Measurements from ENCODE around the gene C12orf54.
"Not testable (repeated sequence)": the region's sequence is repeated elsewhere in the genome, so short reads cannot be mapped to it uniquely, and the experiment has no call there.

The C12orf54 gene

DNA sequence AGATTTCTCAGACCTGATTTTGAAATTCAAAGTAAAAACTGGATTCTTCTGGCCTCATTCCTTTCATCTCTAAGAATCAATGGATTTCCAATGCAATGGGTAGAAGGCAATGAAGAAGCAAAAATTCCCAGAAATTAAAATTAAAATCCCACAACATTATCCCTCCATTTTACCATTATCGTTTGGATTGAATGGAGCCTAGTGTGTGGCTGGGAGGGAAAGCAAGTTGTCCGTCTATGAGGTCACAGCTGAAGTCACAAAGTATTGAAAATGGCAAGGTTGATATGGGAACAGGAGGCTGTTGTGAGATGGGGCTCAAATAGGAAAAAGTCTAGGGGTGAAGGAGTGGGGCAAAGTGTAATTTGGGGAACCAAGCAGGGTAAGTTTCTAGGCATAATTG, at the start of gene C12orf54:
TSS of gene C12orf54 (plus strand) at position 301 of the 400 bp plus-strand sequence. CDS start 799 bp downstream, outside the sequence.
- no peak for DNase-seq

DNA sequence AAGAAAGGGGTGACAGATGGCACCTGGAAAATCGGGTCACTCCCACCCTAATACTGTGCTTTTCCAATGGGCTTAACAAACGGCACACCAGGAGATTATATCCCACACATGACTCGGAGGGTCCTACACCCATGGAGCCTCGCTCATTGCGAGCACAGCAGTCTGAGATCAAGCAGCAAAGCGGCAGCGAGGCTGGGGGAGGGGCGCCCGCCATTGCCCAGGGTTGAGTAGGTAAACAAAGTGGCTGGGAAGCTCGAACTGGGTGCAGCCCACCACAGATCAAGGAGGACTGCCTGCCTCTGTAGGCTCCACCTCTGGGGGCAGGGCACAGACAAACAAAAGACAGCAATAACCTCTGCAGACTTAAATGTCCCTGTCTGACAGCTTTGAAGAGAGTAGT, 48.3 kb upstream of the C12orf54 start:
- not testable (repeated sequence) for DNase-seq

DNA sequence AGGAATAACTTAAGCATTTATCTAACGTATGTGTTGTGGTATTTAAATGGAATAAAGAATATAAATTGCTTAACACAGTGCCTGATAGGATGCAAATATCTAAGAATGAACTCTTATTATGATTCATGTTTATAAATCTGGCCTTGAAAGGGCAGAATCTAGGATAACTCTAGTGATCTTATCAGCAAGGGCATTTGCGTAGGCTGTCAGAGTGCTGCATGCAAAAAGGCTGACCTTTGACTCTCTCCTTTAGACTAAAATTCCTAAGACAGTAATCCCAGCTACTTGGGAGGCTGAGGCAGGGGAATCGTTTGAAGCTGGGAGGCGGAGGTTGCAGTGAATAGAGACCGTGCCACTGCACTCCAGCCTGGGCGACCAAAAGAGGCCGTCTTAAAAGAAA, 41.2 kb upstream of the C12orf54 start:
- DNase-seq = no peak

DNA sequence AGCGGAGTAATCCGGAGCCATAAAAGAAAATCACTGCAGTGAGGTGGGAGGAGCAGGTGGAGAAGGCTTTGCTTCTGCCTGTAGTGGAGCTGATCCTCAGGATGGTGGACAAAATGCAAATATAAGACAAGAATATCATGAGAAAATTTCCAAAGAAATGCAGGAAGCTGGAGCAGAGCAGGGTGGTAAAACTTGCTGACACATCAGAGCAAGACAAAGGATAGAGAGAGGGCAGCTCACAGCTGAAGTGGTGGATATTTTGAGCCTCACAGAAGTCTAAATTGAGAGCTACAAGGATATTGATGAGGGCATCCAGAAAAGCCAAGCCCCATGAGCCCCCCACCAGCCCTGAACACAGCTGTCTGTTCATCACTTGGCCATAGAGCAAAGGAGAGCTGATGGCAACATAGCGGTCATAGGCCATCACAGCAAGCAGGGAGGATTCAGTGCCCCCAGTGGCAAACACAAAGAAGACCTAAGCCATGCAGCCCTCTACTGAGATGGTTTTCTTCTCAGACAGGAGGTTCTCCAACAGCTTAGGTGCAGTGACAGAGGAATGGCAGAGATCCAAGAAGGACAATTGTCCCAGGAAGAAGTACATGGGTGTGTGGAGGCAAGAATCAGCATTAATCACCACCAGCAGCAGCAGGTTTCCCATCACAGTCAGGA, 40.0 kb upstream of the C12orf54 start:
- DNase-seq = no peak

DNA sequence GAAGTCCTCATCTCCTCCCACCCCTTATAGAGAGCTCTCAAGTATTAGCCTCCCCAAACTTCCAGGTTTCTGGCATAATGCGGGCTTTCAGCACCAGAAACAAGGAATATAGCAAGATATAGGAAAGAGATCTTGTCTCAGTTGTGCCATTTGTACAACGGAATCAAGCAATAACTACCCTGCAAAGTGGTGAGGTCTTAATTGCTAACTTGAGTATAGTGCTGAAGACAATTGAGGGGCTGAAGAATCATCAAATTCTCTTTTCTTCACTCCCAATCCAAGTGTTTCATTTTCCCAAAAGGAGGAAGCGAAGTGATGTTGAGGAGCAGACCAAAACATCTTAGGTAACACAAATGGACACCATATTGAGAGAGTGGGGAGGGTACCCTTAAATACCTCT, 36.8 kb upstream of the C12orf54 start:
- DNase-seq = no peak

DNA sequence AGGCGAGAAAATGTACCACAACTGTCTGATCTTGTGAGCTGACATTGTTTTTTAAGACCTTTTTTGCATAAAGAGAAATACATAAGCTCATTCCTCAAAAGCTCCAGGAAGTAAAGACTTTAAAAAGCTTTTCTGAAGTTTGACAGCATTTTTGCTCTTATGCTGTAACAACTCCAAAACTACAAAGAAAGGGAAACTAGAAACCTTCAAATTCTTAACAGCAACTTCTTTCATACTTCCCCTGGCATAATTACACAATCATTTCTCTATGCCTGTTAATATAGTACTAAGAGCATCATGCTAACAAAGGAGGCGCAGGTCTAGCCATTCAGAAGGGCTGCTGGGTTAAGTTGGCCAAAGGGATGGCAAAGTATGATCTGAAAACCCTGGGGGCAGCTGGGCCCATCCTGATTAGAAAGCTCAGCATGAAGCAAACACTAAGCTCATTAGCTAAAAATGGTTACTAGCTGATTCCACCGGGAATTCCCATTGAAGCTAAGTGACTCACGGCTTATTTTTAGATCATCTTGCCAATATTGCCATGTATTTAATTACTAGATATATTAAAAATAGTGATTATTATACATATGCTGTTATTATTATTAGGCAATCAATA, 36.0 kb upstream of the C12orf54 start:
- DNase-seq = no peak

DNA sequence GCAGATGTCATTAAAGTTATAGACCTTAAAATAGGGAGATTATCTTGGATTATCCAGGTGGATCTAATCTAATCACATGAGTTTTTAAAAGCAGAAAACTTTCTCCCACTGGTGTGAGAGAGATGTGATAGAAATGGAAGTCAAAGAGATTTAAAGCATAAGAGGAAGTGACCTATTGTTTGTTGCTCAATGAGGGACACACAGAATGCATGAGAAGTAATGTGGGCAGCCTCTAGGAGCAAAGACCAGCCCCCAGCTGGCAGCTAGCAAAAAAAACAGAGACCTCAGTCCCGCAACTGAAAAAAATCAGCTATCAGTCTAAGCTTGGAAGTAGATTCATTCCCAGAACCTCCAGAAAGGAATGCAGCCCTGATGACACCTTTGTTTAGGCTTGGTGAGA, 34.5 kb upstream of the C12orf54 start:
- no peak for DNase-seq

DNA sequence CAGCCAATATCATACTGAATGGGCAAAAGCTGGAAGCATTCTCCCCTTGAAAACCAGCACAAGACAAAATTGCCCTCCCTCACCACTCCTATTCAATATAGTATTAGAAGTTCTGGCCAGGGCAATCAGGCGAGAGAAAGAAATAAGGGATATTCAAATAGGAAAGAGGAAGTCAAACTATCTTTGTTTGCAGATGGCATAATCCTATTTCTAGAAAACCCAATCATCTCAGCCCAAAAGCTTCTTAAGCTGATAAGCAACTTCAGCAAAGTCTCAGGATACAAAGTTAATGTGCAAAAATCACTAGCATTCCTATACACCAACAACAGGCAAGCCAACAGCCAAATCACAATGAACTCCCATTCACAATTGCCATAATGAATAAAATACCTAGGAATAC, 30.9 kb upstream of the C12orf54 start:
- DNase-seq = no peak

DNA sequence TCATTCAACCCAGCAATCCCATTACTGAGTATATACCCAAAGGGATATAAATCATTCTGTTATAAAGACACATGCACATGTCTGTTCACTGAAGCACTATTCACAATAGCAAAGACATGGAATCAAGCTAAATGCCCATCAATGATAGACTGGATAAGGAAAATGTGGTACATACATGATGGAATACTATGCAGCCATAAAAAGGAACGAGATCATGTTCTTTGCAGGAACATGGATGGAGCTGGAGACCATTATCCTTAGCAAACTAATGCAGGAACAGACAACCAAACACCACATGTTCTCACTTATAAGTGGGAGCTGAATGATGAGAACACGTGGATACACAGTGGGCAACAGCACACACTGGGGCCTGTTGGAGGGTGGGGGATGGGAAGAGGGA, 29.3 kb upstream of the C12orf54 start:
- not testable (repeated sequence) for DNase-seq

DNA sequence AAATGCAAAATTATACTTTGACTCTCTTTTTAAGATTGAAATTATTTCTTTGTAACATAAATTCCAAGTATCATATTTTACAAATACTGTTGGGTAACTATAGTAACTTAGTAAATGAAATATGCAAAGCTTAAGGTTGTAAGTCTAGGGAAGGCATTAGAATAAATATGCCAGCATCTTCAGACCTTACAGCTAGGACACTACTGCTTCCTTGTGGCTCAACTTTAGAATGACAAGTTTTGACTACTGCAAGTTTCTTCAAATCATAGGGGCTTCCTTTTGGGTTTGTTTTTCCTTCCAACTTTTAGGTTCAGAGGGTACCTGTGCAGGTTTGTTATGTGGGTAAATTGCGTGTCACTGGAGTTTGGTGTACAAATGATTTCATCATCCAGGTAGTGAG, 27.6 kb upstream of the C12orf54 start:
- peak in 2 of 58 donors; percentile 1 for DNase-seq

DNA sequence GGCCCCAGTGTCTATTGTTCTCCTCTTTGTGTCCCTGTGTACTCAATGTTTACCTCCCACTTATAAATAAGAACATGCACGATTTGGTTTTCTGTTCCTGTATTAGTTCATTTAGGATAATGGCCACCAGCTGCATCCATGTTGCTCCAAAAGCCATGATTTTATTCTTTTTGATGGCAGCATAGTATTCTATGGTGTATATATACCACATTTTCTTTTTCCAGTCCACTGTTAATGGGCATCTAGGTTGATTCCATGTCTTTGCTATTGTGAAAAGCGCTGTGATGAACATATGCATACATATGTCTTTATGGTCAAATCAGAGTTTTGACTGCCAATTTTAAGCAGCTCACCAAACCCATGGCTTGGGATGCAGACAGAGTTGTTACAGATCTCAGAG, 27.2 kb upstream of the C12orf54 start:
- DNase-seq = no peak

DNA sequence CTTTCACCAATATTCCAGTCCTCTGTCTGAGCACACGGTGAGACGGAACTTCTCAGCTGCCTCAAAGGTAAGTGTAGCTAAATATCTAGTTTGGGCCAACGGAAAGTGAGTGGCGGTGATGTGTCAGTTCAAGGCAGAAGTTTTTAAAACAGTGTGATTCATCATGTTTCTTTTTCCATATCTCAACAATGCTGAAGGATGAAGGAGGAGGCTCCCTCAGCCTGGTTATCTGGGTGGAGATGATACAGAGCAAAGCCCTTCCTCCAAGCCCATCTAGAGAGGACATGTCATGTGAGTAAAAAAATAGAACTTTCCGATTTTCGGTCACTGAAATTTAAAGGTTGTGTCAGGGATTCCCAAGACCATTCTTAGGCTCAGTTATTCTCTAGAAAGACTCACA, 23.0 kb upstream of the C12orf54 start:
- no peak for DNase-seq

DNA sequence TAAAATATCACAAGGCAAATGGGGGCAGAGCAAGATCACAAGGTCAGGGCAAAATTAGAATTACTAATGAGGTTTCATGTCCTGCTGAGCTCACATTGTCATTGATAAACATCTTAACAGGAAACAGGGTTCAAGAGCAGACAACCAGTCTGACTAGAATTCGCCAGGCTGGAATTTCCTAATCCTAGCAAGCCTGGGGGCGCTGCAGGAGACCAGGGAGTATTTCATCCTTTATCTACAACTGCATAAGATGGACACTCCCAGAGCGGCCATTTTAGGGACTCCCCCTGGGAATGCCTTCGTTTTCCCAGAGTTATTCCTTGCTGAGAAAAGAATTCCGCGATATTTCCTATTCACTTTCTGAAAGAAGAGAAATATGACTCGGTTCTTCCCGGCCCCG, 13.3 kb upstream of the C12orf54 start:
- not testable (repeated sequence) for DNase-seq

DNA sequence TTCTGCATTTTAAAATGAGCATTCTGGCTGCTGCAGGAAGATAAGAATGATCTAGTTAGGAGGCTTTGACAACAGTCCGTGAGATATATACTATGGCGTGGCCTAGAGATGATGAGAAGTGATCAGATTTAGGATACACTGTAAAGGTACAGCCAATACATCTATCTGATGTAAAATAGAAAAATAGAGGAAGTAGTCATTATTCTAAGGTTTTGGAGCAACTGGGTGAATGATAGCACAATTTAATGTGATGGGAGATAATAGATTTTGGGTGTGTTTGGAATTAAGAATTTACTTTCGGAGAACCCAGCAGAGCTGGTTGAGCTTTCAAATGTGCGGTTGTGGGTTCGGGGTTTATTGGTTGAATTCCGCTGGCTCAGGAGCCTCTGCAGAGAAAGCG, 10.0 kb upstream of the C12orf54 start, which contains the start of gene ANP32D:
TSS of gene ANP32D (plus strand) at position 301 of the 400 bp plus-strand sequence. CDS start 106 bp downstream, outside the sequence.
- DNase-seq = no peak

DNA sequence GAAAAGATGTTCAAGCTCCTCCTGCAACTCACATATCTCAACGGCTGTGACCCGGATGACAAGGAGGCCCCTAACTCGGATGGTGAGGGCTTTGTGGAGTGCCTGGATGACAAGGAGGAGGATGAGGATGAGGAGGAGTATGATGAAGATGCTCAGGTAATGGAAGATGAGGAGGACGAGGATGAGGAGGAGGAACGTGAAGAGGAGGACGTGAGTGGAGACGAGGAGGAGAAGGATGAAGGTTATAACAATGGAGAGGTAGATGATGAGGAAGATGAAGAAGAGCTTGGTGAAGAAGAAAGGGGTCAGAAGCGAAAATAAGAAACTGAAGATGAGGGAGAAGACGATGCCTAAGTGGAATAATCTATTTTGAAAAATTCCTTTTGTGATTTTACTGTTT, 9.2 kb upstream of the C12orf54 start:
- no peak for DNase-seq

DNA sequence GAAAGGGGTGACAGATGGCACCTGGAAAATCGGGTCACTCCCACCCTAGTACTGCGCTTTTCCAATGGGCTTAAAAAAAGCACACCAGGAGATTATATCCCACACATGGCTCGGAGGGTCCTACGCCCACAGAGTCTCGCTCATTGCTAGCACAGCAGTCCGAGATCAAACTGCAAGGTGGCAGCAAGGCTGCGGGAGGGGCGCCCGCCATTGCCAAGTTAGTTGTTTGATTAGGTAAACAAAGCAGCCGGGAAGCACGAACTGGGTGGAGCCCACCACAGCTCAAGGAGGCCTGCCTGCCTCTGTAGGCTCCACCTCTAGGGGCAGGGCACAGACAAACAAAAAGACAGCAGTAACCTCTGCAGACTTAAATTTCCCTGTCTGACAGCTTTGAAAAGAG, 7.8 kb upstream of the C12orf54 start:
- DNase-seq = not testable (repeated sequence)

DNA sequence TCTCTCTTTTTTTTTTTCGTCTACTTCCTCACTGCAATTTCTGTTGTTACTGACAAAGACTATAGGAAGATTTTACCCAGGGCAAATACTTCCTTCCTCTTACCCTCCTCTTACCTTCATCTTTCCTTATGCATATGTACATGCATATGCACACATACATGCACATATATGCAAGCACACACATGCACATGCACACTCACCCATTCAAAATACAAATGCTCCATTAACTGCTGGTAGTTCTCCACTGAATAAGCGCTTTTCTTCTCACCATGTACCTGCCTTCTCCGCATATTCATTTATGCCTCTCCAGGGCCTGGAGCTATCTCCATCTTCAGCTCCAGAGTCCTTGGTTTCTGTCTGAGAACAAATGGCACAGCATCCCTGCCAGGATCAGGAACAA, 632 bp downstream of the C12orf54 start:
- DNase-seq = no peak

DNA sequence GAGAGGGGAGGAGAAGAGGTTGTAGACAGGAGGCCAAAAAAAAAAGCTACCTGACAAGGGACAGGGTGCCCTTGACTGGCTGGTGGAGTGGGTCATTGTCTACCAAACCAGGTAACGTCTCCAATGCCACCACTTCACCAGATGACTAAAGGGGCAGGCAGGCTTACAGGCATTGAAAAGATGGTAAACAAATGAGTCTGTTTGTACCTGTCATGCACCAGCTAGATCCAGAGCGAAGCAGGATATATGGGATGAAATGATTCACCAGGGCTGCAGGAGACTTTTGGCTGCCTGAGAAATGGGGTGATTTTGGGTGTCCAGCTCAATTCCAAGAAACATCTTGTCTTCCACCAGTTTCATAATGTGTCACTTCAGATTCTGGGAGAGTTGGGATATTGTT, 4.0 kb downstream of the C12orf54 start:
- DNase-seq = no peak

DNA sequence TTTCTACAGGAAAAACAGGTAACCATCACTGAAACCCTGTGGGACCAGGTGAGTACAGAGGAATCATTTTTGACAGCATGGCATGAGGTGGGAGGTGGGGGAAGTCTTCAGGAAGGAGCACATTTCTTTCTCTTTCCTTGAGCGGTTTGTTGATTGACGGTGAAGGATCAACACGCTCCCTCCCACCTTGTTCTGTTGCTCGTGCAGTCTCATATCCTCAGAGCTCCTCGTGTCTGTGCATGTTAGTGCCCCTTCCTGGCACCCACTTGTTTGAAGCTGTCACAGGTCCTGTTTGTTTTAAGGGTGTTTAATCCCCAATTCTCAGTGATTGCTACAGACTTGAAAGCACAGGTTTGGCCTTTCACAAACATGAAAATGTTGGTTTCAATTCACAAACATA, 4.4 kb downstream of the C12orf54 start:
- DNase-seq = no peak

DNA sequence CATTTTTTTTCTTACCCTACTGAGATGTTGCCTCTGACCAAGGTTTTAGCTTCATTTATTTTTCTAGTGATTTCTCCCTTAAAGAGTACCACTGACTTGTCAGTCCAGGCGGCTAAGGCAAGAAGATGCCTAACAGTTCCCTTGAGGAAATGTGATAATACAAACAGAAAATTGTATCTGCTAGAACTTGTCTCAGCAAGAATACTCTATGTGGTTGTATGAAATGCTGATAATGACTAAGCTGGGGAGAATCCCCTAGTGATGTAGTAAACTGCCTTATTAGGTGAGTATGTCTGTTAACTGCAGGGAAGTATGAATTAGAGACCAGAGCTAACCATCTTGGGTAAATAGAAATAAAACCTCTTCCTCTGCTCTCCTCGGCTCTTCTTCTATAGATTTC, 6.7 kb downstream of the C12orf54 start:
- DNase-seq = no peak

DNA sequence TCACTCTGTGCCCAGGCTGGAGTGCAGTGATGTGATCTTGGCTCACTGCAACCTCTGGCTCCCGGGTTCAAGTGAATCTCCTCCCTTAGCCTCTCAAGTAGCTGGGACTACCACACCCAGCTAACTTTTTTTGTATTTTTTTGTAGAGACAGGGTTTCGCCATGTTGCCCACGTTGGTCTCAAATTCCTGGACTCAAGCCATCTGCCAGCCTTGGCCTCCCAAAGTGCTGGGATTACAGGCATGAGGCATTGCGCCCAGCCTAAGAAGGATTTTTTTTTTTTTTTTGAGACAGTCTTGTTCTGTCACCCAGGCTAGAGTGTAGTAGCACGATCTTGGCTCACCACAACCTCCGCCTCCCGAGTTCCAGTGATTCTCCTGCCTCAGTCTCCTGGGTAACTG, 7.2 kb downstream of the C12orf54 start:
- not testable (repeated sequence) for DNase-seq

DNA sequence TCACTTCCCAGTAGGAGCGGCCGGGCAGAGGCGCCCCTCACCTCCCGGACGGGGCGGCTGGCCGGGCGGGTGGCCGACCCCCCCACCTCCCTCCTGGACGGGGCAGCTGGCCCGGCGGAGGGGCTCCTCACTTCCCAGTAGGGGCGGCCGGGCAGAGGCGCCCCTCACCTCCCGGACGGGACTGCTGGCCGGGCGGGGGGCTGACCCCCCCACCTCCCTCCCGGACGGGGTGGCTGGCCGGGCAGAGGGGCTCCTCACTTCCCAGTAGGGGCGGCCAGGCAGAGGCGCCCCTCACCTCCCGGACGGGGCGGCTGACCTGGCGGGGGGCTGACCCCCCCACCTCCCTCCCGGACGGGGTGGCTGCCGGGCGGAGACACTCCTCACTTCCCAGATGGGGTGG, 18.0 kb downstream of the C12orf54 start:
- DNase-seq = not testable (repeated sequence)

DNA sequence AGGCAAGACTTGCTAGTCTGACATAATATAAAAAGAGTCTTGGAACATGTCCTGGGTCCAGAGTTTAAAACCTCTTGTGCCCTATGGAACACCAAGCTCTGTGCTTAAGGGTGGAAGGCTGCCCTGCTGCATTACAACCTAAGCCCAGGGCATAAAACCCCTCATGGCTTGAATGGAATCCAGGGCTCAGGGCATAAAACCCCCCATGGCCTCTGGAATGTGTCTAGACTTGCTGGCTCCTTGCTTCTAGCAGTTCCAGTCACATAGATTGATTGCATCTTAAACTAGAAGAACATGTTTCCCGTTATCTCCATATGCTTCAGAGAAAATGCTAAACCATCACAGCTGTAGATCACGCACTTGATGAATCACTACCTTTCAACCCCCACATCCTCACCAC, 24.5 kb downstream of the C12orf54 start:
- DNase-seq = not testable (repeated sequence)

All from anterior cingulate cortex (tissue), 58 donors.